HG03103 (cell line): ENCODE results near the gene TIGIT.

Experiments
- ATAC-seq: cut with Tn5 transposase; IDR thresholded peaks from one replicate; pipeline ENCODE4 v1.9.1; 2021; ENCODE audit warnings: low read depth; ENCODE audit not compliant: unreplicated experiment

TIGIT gene

DNA sequence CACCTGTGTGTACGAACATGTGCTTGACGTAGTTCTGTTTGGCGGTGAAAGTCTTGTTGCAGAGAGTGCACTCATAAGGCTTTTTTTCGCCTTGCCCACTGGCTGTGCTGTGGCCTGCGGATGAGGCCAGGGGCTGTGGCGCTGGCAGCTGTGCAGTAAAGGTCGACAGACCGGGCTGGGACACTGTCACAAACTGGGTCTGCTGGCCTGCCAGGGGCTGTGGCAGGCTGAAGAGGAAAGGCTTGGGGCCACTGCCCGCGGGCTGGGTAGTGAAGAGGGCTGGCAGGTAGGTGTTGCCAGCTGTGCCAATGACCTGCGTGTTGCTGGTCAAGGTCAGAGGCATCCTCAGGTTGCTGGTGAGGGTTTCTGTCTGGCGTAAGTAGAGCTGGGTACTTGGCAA is 56.4 kb downstream of the TIGIT start:
- ATAC-seq, result no peak

GRCh38 chr3:114350690-114351089 is 56.9 kb downstream of the TIGIT start:
- ATAC-seq, result no peak

GRCh38 chr3:114351123-114351821 is 57.4 kb downstream of the TIGIT start:
- ATAC-seq, result no peak

DNA sequence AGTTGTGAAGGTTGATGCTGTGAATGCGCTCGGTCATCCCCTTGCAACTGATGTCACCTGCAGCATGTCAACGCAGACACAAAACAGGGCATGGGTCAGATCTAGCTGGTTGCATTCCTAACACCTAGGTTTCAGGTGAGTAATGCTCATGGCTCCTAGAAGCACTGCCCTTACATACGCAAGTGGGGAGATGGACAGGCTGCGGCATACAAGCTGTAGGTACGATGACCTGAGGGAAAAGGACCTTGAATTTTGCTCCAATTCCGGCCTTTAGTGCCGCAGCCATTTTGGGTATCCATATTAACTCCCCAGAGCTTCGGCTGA is 58.0 kb downstream of the TIGIT start:
- no peak for ATAC-seq

- ATAC-seq, result no peak
Observed at GRCh38 chr3:114355653-114356052, 61.8 kb downstream of the TIGIT start.

DNA sequence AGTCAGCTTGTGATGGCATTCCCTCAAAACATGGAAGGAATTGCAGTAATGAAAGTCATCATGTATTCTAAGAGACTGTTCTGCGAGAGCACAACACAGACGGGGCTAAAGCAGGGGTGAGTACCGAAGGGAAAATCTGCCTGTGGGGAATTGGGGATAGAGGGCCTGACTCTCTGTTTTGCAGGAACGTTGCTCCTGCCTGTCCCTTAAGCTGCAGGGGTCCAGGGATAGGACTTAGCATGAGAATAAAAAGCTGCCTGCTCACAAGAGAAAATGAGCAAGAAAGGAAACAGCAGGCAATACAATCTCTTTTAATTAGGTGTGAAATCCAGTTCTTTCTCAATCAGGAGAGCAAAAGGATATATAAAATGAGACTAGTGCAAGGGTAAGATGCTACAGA is 62.2 kb downstream of the TIGIT start:
- no peak for ATAC-seq

DNA sequence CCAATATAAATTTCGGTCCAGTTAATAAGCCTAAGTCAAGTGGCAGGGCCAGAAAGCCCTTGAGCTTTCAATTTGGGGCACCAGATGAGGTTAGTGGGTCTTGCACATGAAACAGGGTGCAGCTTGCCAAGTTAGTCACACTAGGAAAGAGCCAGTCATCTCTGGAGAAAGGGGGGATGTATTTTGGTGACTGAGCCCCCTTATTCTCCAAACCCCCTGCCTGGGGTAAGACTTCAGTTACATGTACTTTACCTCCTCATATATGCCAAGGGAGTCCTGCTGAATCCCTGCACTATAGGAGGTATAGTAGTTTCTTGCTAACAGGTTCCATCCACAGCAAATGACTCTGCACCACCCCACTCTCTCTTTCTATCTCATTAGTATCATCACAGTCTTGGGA is 62.7 kb downstream of the TIGIT start:
- no peak for ATAC-seq
